NB4 (cell line): ENCODE results near the gene CFAP99.

Experiments used
- DNase-seq: peaks from one replicate; pipeline ENCODE4 v3.0.0; 2010; ENCODE audit warnings: low read depth
- H3K4me3 ChIP-seq: one replicate; pipeline ENCODE4 v1.5.1; 2011; ENCODE audit warnings: mild to moderate bottlenecking, low read depth, low read length, moderate library complexity
- MYC ChIP-seq: IDR thresholded peaks from 2 replicates; pipeline ENCODE4 v1.6.1; 2011; ENCODE audit warnings: low read depth, low read length
- POLR2A ChIP-seq: IDR thresholded peaks from 2 replicates; pipeline ENCODE4 v1.6.1; 2011; ENCODE audit warnings: mild to moderate bottlenecking; ENCODE audit not compliant: insufficient read length; ENCODE audit errors: extremely low read depth
- TF ChIP-seq, protein P1 (sequence below): IDR thresholded peaks from one replicate; pipeline ENCODE4 v1.5.1; 2012; ENCODE audit warnings: low read depth, low read length
- TF ChIP-seq, protein P2 (sequence below): IDR thresholded peaks from 2 replicates; pipeline ENCODE4 v1.6.1; 2011; ENCODE audit warnings: low read depth, low read length

The CFAP99 gene

DNA sequence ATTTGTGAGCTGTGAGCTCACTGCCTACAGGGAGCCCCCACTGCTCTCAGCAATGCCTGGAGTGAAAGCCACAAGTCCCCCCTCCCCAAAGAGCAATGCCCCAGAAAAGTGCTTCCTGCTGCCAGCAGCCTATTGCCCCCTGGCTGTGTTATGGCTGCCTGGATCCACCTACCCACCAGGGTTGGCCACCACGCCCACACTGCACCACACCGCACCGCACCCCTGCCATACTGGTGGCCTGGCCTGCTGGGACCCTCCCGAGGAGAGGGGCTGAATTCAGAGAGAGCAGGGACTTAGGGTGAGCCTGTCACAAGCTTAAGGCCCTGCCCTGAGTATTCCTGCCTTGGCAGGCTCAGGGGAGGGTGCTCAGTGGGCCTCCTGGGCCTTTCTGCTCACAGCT, 4.3 kb downstream of the CFAP99 start:
- no peak for TF ChIP-seq POLR2A
- TF ChIP-seq, protein P1, sequence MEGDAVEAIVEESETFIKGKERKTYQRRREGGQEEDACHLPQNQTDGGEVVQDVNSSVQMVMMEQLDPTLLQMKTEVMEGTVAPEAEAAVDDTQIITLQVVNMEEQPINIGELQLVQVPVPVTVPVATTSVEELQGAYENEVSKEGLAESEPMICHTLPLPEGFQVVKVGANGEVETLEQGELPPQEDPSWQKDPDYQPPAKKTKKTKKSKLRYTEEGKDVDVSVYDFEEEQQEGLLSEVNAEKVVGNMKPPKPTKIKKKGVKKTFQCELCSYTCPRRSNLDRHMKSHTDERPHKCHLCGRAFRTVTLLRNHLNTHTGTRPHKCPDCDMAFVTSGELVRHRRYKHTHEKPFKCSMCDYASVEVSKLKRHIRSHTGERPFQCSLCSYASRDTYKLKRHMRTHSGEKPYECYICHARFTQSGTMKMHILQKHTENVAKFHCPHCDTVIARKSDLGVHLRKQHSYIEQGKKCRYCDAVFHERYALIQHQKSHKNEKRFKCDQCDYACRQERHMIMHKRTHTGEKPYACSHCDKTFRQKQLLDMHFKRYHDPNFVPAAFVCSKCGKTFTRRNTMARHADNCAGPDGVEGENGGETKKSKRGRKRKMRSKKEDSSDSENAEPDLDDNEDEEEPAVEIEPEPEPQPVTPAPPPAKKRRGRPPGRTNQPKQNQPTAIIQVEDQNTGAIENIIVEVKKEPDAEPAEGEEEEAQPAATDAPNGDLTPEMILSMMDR, result no peak
- TF ChIP-seq, protein P2, sequence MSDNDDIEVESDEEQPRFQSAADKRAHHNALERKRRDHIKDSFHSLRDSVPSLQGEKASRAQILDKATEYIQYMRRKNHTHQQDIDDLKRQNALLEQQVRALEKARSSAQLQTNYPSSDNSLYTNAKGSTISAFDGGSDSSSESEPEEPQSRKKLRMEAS, result no peak
- TF ChIP-seq MYC, result no peak
- DNase-seq, result no peak
- H3K4me3 ChIP-seq, result no peak overlapping the region

DNA sequence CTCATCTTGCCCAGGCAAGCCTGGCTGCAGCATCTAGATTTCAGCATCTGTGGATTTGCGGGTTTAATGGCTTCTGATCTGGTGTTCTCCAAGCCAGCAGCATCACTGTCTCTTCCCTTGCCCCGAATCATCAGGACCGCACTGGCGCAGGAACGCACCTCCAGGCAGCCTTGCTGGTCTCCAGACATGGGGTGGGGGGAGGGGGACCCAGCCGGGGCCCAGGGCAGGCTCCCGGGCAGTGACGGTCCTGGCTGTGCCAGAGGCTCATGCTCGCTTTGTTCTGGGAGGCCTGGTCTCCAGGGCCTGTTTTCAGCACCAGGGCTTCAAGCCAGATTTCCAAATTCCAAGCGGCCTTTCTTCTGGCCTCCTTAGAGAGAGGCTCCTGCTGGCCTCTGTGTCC, 4.9 kb downstream of the CFAP99 start:
- DNase-seq, result no peak
- H3K4me3 ChIP-seq, result no peak overlapping the region
- no peak for TF ChIP-seq POLR2A
- TF ChIP-seq, protein P2, result no peak
- TF ChIP-seq, protein P1, result no peak
- TF ChIP-seq MYC, result no peak

DNA sequence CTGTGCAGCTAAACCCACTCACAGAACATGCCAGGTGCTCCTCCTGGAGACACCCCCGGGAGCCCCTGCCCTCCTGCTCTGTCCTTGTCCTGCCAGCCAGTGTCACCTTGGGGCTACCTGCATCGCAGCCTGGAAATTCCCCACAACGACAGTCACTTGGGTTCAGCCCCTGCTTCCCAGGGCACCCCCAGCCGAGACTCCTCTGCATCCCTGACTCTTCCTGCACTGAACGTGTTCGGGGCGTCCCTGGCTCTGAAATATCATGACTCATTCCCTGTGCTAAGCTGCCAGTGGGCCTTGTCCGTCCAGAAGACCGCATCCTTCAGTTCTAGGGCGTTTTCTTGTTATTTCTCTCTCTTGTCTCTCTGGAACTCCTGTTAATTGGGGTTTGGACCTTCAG, 5.8 kb downstream of the CFAP99 start:
- H3K4me3 ChIP-seq, result no peak overlapping the region
- TF ChIP-seq, protein P2, result no peak
- TF ChIP-seq POLR2A (no peak), MYC (no peak)
- TF ChIP-seq, protein P1, result no peak
- no peak for DNase-seq

DNA sequence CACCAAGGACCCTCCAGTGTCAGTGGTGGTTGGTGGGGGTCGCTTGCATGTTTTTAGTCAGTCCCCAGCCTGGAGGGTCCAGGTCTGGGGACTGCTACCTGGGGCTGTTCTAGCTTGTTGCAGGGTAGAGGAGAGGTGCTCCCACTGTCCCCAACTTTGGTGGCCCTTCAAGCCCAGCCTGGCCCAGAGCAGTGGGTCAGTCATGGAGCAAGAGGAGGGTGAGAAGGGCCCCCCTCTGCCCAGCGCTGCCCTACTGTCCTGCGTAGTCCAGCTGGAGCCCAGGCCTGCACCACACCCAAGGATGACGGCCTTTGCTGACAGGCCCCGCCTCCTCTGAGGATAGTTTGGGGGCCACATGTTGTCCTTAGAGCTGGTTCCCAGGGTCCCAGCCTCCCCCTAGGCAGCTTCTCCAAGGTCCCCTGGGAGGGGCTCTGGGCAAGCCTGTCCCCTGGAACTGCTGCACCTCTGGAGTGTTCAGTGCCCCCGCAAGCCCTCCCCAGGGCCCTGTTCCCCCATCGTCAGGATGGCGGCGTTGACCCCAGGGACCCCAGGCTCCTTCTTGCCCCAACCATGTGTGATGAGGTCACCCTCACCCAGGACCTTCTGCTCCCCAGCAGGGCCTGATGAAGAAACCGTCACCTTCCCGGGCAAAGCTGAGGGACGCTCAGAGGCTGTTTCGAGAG, 6.8 kb downstream of the CFAP99 start:
- DNase-seq, result no peak
- H3K4me3 ChIP-seq, result no peak overlapping the region
- TF ChIP-seq MYC, result no peak

DNA sequence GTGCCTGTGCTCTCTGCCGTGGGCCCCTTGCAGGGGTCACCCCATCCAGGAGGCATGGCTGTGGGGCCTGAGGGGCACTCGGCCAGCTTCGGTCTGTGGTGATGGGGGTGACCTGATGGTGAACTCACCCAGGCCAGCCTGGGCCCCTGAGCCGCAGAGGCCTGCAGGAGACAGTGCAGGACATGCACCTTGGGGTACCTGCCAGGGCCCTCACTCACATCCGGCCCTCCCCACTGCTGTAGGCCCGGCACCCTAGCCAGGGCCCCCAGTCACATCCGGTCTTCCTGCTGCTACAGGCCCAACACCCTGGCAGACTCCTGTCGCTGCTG, 7.3 kb downstream of the CFAP99 start:
- H3K4me3 ChIP-seq, result no peak overlapping the region
- TF ChIP-seq, protein P1, result no peak
- TF ChIP-seq, protein P2, result no peak
- TF ChIP-seq MYC, result no peak
- no peak for TF ChIP-seq POLR2A
- no peak for DNase-seq

DNA sequence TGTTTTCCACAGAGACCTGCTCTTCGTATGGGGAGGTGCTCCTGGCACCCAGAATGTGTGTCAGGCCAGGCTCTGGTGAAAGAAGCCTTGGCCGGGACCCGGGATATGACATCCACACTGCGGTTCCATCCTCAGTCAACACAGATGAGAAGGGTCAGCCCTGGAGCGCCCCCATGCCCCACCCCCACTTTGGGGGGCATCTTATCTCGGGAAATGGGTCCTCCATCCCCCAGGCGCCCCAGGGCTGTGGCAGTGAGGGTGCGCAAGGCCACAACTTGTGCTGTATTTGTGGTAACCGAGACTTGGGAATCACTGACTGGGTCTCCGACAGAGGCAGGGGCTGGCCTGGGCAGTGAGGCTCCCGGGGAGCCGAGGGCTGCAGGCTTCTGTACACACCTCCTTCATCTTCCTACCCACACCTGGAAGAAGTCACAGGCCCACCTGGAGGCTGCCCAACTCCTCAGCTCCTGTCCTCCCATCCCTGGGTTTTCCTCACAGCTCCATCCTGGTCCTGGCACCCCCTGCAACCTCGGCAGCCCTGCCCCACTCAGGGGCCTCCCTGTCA, 8.0 kb downstream of the CFAP99 start:
- TF ChIP-seq, protein P2, result no peak
- TF ChIP-seq MYC (no peak), POLR2A (no peak)
- TF ChIP-seq, protein P1, result no peak
- no peak for DNase-seq

More for the DNA sequence above, 8.0 kb downstream of the CFAP99 start:
- no peak overlapping the region for H3K4me3 ChIP-seq
